Upper lobe of right lung (tissue), 1 donor: ENCODE measurements around the gene PRCC. TPM values are rescaled to one million over a fixed set of nuclear protein-coding genes. Genes with fewer than 3 reads are reported as not detected.

Experiments used
- ATAC-seq: fragments of 200-7000 bp; cut with Tn5 transposase; one replicate; pipeline ENCODE4 v1.9.1; 2020; ENCODE audit warnings: mild to moderate bottlenecking, moderate library complexity
- DNase-seq: peaks from one replicate; pipeline ENCODE4 v3.0.0-alpha.2; 2020
- H3K27ac ChIP-seq: fragments of 200-600 bp; one replicate; pipeline ENCODE4 v1.8.0; 2022
- H3K27me3 ChIP-seq: fragments of 200-600 bp; one replicate; pipeline ENCODE4 v1.8.0; 2022; ENCODE audit warnings: mild to moderate bottlenecking
- H3K36me3 ChIP-seq: fragments of 200-600 bp; one replicate; pipeline ENCODE4 v1.8.0; 2022
- H3K4me1 ChIP-seq: fragments of 200-600 bp; one replicate; pipeline ENCODE4 v1.8.0; 2022
- H3K4me3 ChIP-seq: fragments of 200-600 bp; one replicate; pipeline ENCODE4 v1.8.0; 2022; ENCODE audit warnings: mild to moderate bottlenecking
- H3K9me3 ChIP-seq: fragments of 200-600 bp; one replicate; pipeline ENCODE4 v1.8.0; 2022
- CTCF ChIP-seq: fragments of 200-600 bp; IDR thresholded peaks from one replicate; pipeline ENCODE4 v1.8.0; 2022; ENCODE audit warnings: antibody characterized with exemption
- intact Hi-C: fragments of 100-400 bp; cut with DNase I; formaldehyde crosslinking; loops from one replicate; pipeline ENCODE4 v1.11.0; 2022
- total RNA-seq: library from RNA; stranded (reverse); fragmentation: NEBNext Ultra II Directional; extraction: Animal tissue kit (Norgen Biotek cat#: 25700); gene quantifications from one replicate; pipeline ENCODE4 v1.2.1, GENCODE V29; 2021
- donor health status: DM: no; HTN: yes; CAD: no; lungs with severe emphysema.

The PRCC gene
- total RNA-seq, 1 donor from 2014 or later, result 48.5 TPM

GRCh38 chr1:156789621-156790318, 22.4 kb downstream of the PRCC start:
- no peaks in the 10 kb centered on the region for H3K27me3 ChIP-seq
- no peak for TF ChIP-seq CTCF
- H3K9me3 ChIP-seq, result no peaks in the 10 kb centered on the region
- H3K4me3 ChIP-seq, result no peak overlapping the region
- ATAC-seq (no peak), DNase-seq (no peak)
- intact Hi-C loops, result no loop called here
- H3K4me1 ChIP-seq, result no peaks in the 10 kb centered on the region
- peaks cover 87% of the 10 kb centered on the region for H3K36me3 ChIP-seq
- no peak overlapping the region for H3K27ac ChIP-seq

- no peak overlapping the region for H3K4me3 ChIP-seq
- no peaks in the 10 kb centered on the region for H3K4me1 ChIP-seq
- H3K9me3 ChIP-seq, result no peaks in the 10 kb centered on the region
- ATAC-seq (no peak), DNase-seq (no peak)
- H3K27ac ChIP-seq, result no peak overlapping the region
- intact Hi-C loops, result no loop called here
- peaks cover 95% of the 10 kb centered on the region for H3K36me3 ChIP-seq
- no peaks in the 10 kb centered on the region for H3K27me3 ChIP-seq
- no peak for TF ChIP-seq CTCF
Measured at GRCh38 chr1:156794506-156795373, 27.4 kb downstream of the PRCC start.

- DNase-seq, result no peak
- intact Hi-C loops, result no loop called here
Measured at GRCh38 chr1:156795374-156795733, 28.0 kb downstream of the PRCC start.

GRCh38 chr1:156795787-156796186, 28.5 kb downstream of the PRCC start:
- TF ChIP-seq CTCF, result no peak
- H3K9me3 ChIP-seq, result no peaks in the 10 kb centered on the region
- H3K4me1 ChIP-seq, result no peaks in the 10 kb centered on the region
- H3K27ac ChIP-seq, result no peak overlapping the region
- ATAC-seq, result no peak
- intact Hi-C loops, result no loop called here
- no peaks in the 10 kb centered on the region for H3K27me3 ChIP-seq
- no peak overlapping the region for H3K4me3 ChIP-seq
- H3K36me3 ChIP-seq, result peaks cover 98% of the 10 kb centered on the region
- no peak for DNase-seq

More at GRCh38 chr1:156795374-156795733, 28.0 kb downstream of the PRCC start:
- no peak for ATAC-seq
- Histone ChIP-seq H3K4me3 (no peak overlapping the region), H3K27ac (no peak overlapping the region), H3K36me3 (peaks cover 98% of the 10 kb centered on the region), H3K9me3 (no peaks in the 10 kb centered on the region), H3K4me1 (no peaks in the 10 kb centered on the region), H3K27me3 (no peaks in the 10 kb centered on the region)
- TF ChIP-seq CTCF, result no peak

GRCh38 chr1:156796340-156797097, 29.2 kb downstream of the PRCC start:
- no peak overlapping the region for H3K27ac ChIP-seq
- H3K9me3 ChIP-seq, result no peaks in the 10 kb centered on the region
- no peak for ATAC-seq
- TF ChIP-seq CTCF, result no peak
- no peaks in the 10 kb centered on the region for H3K4me1 ChIP-seq
- no peak overlapping the region for H3K4me3 ChIP-seq
- DNase-seq, result no peak
- H3K36me3 ChIP-seq, result peaks cover 97% of the 10 kb centered on the region
- no peaks in the 10 kb centered on the region for H3K27me3 ChIP-seq
- intact Hi-C loops, result no loop called here
